ENCODE results near the gene ARHGDIG.
"Not testable (repeated sequence)": the region's sequence is repeated elsewhere in the genome, so short reads cannot be mapped to it uniquely, and the experiment has no call there.

ARHGDIG gene

GRCh38 chr16:264440-264951, 15.9 kb upstream of the ARHGDIG start:
- FAIRE-seq = no peak

- no peak for FAIRE-seq
Observed at GRCh38 chr16:265002-265529, 15.3 kb upstream of the ARHGDIG start.

DNA sequence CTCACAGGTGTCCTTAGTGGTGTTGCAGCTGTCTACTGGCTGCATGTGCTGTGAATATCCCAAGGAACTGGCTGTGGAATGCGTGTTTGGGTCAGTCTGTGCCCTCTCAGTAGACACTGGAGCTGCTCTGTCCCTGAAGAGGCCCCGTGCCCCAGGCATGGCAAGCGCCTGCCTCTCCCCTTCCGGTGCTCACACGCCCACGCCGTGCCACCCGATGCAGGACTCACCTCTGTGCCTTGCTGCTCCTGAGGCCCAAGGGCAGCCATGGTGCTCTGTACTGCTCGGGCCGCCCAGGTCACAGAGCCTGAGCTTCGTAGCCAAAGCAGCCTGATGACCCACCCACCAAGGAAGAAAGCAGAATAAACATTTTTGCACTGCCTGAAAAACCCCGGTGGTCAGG, 14.7 kb upstream of the ARHGDIG start:
- no peak for FAIRE-seq

DNA sequence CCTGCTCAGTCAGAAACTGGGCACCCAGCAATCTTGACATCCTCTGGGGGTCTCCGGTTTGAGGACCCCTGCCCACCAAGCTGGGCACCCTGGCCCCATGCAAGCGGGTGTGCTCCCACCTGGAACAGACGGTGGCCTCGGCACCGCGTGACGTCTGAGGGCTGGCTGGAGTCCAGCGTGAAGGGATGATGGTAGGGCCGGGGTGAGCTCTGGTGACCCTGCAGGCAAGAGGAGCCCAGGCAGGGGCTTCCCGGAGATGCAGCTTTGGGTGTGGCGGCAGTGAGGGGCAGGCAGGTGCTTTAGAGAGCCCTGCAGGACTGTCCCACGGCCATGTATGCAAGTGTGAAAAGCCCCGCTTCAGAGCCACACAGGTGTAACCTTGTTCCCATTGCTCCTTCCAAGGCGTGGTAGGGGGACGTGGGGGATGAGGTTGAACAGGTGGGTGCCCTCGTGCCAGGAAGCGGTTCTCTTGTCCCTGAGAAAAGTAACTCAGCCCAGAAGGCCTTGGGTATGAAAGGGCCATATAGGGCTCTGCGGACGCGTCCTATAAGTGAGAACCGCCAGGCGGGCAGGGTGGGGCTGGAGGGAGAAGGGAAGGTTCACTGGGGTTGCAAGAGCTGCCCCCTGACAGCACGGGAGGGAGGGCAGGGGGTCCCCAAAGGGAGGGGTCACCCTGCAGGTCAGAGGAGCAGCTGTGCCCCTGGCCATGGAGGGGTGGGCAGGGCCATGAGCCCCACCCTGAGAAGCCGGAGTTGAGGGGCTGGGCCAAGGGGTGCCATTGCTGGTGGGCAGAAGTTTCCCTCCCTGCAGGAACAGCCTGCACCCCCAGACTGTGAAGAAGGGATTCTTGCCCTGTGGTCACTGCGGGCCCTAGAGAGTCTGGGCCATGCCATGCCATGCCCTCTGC, 13.9 kb upstream of the ARHGDIG start:
- FAIRE-seq = no peak

DNA sequence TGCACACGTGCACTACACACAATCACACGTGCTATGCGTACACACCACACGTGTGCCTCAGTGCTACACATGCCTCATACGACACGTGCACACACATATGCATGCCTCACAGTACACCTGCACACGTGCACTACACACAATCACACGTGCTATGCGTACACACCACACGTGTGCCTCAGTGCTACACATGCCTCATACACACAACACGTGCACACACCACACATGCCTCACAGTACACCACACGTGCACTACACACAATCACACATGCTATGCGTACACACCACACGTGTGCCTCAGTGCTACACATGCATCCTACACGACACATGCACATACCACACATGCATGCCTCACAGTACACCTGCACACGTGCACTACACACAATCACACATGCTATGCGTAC, 12.8 kb upstream of the ARHGDIG start:
- not testable (repeated sequence) for FAIRE-seq

GRCh38 chr16:268141-269053, 12.0 kb upstream of the ARHGDIG start:
- no peak for FAIRE-seq

DNA sequence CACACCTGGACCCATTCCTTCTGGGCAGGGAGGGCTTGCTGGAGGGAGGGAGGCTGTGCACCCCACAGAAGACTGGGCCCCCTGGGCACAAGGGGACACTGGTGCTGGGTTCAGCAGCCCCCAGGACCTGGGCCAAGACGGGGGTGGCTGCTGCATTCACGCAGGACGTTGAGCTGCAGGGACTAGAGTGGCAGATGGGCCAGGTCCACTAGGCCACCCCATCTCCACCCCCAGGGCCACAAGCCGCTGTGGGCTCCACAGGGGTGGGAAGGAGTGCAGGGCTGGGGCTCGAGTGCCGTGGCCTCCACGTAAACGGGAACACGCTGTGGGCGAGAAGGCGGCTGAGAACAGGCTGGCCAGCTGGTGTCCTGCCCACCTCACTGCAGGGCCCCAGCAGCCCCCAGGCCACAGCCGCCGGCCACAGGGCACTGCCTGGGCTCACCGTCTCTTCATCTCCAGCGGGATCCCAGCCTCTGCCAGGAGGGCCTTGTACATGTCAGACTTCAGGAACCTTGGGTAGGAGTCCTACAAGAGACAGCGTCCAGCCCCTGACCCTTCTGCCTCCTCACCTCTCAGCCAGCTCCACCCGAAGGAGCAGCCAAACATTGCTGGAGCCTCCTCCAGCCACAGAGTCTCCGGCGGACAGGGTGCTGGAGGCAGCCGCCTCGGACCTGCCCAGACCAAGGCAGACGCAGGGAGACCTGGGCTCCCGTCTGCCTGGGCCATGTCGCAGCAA, 11.2 kb upstream of the ARHGDIG start:
- no peak for FAIRE-seq

DNA sequence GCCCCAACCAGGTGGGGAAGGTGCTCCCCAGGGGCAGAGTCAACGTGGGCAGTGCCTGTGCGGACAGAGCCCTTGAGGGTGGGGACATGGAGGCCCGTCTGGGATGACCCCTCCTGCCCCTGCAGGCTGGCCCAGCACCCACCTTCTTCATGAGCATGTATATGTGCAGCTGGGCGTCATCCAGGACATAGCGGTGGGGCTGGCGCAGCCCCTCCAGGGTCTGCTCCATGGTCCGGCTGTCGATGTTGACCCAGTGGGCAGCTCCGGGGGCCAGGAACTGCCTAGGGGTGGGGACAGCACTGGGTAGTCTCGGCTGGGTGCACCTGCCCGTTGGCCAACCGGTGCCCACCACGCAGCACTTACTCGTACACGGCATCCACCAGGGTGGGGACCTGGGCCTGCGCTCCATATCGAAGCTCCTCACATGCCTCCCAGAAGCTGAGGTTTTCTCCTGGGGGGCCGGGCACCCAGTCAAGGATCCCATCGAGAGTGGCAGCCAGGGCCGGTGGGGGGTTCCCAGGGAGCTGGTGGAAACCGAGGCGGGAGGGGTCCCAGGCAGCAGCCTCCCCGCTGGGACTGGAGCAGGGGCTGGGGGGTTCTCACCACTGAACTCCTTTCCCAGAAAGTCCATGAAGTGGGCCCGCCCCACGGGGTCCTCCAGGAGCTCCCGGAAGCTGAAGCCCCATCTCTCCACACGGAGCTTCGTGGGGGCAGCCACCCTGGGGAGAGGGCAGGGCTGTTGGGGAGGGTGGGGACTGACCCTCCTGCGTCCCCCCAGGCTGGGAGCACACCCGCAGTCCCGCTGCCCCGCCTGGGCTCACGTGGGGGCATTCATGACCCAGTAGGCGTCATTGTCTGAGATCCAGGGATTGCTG, 9.8 kb upstream of the ARHGDIG start:
- no peak for FAIRE-seq

- no peak for FAIRE-seq
Observed at GRCh38 chr16:272633-273546, 7.5 kb upstream of the ARHGDIG start.

DNA sequence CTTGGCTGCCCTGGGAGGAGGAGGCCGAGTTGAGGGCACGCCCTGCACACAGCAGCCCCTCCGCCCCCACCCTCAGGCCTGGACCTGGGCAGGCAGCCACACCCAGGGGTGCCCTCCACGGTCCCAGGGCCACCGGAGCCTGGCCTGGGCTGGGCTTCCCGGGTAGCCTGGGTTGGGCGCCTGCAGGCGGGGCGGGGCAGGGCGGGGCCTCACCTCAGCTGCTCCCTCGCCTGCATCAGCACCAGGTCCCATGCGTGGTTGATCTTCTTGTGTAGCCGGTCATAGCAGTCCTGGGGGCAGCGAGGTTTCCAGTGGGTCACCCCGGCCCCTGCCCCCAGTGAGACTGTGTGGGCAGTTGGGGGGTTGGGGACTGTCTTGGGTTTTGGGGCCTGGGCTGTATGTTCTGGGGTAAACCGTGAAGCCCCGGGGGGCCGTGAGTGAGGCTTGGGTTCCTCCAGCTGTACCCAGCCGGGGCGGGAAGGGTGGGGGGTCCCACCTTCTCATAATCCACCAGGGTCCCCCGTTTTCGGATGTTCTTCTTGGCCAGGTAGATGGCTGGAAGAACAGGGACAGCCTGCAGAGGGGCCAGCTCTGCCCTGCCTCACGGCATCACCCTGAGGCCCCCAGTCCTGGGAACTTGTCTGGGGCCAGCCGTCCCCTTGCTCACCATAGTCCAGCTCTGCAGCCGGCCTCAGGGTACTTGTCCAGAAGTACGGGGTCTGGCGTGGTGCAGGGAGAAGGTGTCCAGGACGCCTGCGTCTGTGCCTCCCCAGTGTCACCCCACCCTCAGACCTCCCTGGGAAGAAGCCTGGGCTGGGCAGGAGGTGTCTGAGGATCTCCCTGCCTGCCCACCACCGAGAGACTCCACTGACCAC, 6.6 kb upstream of the ARHGDIG start:
- no peak for FAIRE-seq

GRCh38 chr16:275041-275641, 5.2 kb upstream of the ARHGDIG start:
- no peak for FAIRE-seq

DNA sequence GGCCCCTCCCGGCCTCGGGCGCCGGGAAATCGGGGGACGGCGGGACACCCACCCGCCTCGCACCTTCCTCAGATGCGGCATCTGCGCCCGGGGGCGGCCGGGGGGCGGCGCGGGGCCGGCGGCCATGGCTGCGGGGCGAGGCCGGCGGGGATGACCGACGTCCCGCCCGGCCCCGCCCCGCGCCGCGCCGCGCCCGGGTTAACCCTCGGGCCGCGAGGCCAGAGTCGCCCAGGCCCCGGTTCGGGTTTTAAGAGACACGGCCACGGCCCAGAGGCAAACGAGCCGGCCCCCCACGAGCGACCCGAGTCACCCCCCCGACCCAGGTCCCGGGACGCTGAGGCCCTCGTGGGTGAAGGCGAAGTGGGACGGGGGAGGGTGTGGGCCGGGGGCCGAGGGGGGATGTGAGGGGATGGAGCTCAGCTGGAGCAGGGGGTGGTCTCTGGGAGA, 4.6 kb upstream of the ARHGDIG start, which contains the start of gene RGS11:
Gene RGS11 (minus strand): TSS at position 159 of the 447 bp plus-strand sequence. CDS start 33 bp downstream, at position 126.
- no peak for FAIRE-seq

DNA sequence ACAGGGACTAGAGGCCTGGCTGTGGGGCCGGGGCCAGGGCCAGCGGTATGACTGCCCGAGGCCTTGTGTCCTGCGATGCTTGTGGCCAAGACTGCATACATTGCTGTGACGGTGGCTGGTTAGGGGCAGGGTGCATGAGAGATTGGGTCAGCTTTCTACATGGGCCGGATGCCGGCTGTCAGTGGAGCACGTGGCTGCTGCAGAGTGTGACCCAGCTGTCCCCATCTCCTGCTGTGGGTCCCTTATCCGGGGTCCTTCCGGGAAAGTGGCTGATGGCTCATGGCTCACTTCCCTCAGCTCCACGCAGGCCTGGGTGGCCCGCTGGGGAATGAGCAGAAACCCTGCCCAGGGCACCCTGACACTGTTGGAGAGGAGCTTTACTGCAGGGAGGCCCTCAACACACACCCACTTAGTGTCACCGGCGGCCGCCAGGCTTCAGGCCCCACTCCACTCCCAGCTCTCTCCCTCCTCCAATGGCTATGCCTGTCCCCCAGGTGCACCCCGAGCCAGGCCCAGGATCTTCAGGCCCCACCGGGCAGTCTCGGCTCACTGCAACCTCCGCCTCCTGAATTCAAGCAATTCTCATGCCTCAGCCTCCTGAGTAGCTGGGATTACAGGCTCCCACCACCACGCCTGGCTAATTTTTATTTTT, 3.8 kb upstream of the ARHGDIG start:
- FAIRE-seq = no peak

DNA sequence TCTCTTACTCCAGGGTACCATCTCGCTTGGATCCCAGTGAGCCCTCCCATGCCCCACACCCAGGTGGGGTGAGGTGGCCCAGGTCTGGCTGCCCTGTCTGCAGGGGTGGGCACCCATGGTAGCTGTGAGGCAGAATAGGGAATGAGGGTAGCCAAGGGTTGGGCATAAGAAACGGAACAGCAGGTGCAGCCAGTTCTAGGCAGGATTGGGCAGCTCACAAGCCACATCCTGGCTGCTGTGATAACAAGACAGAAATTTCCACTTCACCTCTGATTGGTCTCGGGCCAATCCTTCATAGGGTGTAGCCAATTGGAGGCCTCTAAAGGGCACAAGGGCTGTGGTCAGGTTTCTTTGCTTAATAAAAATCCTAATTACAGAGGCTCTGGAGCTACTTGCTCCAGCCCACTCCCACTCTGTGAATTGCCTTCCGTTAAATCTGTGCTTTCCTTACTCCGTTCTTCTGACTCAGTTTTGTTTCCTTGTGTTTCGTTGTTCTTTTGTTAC, 1.5 kb upstream of the ARHGDIG start:
- no peak for FAIRE-seq

GRCh38 chr16:279531-279930, 860 bp upstream of the ARHGDIG start:
- no peak for FAIRE-seq

DNA sequence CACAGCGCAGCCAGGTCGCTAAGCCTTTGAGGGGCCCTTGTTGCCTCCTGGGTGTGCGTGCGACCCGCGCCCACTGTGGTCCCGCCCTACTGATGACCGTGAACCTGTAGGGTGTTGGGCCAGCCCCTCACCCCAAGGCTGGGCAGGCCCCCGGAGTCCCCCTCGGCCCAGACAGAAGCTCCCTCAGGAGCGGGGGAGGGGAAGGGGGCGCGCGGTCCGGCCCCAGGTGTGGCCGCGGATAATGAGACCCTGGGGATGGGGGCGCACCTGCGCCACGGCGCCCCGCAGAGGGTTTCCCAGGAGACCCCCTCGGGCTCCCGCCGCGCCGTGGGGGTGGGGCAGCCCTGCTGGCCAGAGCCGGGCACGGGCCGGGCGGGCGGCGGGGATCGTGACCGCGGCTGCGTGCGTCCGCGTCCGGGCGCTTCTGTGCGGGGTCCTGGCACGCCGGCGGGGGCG, 358 bp upstream of the ARHGDIG start:
- FAIRE-seq = no peak

- FAIRE-seq = no peak
Observed at GRCh38 chr16:280991-281659, 734 bp downstream of the ARHGDIG start.

All from endometrium (tissue), 2 donors.